HG03060 (cell line): ENCODE results near the gene DENND2A.
"Not testable (repeated sequence)": the region's sequence is repeated elsewhere in the genome, so short reads cannot be mapped to it uniquely, and the experiment has no call there.

Experiments
- ATAC-seq: cut with Tn5 transposase; IDR thresholded peaks from one replicate; pipeline ENCODE4 v1.9.1; 2021; ENCODE audit warnings: low read depth, moderate number of reproducible peaks; ENCODE audit not compliant: unreplicated experiment

Gene DENND2A

GRCh38 chr7:140557809-140558518 lies 82.6 kb downstream of the DENND2A start:
- ATAC-seq, result no peak

- no peak for ATAC-seq
These were observed 83.5 kb downstream of the DENND2A start for GRCh38 chr7:140557069-140557468.

GRCh38 chr7:140553236-140553635 lies 87.4 kb downstream of the DENND2A start:
- not testable (repeated sequence) for ATAC-seq

GRCh38 chr7:140552240-140552679 lies 88.4 kb downstream of the DENND2A start:
- no peak for ATAC-seq

- no peak for ATAC-seq
These were observed 89.0 kb downstream of the DENND2A start for GRCh38 chr7:140551355-140552239.

- no peak for ATAC-seq
These were observed 93.7 kb downstream of the DENND2A start for GRCh38 chr7:140546947-140547346.

GRCh38 chr7:140544388-140544826 lies 96.2 kb downstream of the DENND2A start:
- no peak for ATAC-seq

- no peak for ATAC-seq
These were observed 98.4 kb downstream of the DENND2A start for GRCh38 chr7:140542228-140542603.

- ATAC-seq, result no peak
These were observed 98.9 kb downstream of the DENND2A start for GRCh38 chr7:140541513-140542227.

GRCh38 chr7:140541176-140541512 lies 99.5 kb downstream of the DENND2A start:
- no peak for ATAC-seq

GRCh38 chr7:140540136-140540777 lies 100.4 kb downstream of the DENND2A start:
- ATAC-seq, result no peak

GRCh38 chr7:140539461-140539860 lies 101.2 kb downstream of the DENND2A start:
- ATAC-seq, result no peak

- no peak for ATAC-seq
These were observed 102.7 kb downstream of the DENND2A start for GRCh38 chr7:140537750-140538482.

- ATAC-seq, result no peak
These were observed 105.9 kb downstream of the DENND2A start for GRCh38 chr7:140534743-140535142.

- no peak for ATAC-seq
These were observed 107.2 kb downstream of the DENND2A start for GRCh38 chr7:140533394-140533872.

GRCh38 chr7:140529428-140529827 lies 111.2 kb downstream of the DENND2A start:
- not testable (repeated sequence) for ATAC-seq

GRCh38 chr7:140526787-140527664 lies 113.6 kb downstream of the DENND2A start:
- ATAC-seq, result no peak

GRCh38 chr7:140526214-140526613 lies 114.4 kb downstream of the DENND2A start:
- ATAC-seq, result no peak

GRCh38 chr7:140525743-140526142 lies 114.9 kb downstream of the DENND2A start:
- ATAC-seq, result no peak
